ENCODE measurements around the gene PSAT1. TPM values are rescaled to one million over a fixed set of nuclear protein-coding genes. Genes with fewer than 3 reads are reported as not detected.
"Not testable (repeated sequence)": the region's sequence is repeated elsewhere in the genome, so short reads cannot be mapped to it uniquely, and the experiment has no call there.

Gene PSAT1
- total RNA-seq = 10 to 100 TPM in 1 of 2 donors, 1 to 10 TPM in 1; 2.0 to 12.6 TPM
- long read RNA-seq, transcript PSAT1-202 (9 exons, 2,188 nt) = major isoform, 18 of 19 reads
- long read RNA-seq, partial matches to known transcripts = 0 of 19 reads
- long read RNA-seq, other reads (novel, unspliced or antisense) = 1 of 19 reads

- DNase-seq = peak; percentile 78 to 90
- intact Hi-C loops (cut with DNase I, micrococcal nuclease) = no loop called here
- peak; percentile 97 for ATAC-seq
These were observed at the start of gene PSAT1 for GRCh38 chr9:78296893-78297671. TSS of gene PSAT1 (plus strand) at chr9:78297125. CDS start at chr9:78297211, 86 bp downstream.

GRCh38 chr9:78248635-78249034 lies 48.3 kb upstream of the PSAT1 start:
- ATAC-seq (no peak), DNase-seq (no peak)
- intact Hi-C loops (cut with DNase I, micrococcal nuclease) = no loop called here

GRCh38 chr9:78249542-78249941 lies 47.4 kb upstream of the PSAT1 start:
- no peak for ATAC-seq
- no peak for DNase-seq
- intact Hi-C loops (cut with DNase I, micrococcal nuclease) = no loop called here

DNA sequence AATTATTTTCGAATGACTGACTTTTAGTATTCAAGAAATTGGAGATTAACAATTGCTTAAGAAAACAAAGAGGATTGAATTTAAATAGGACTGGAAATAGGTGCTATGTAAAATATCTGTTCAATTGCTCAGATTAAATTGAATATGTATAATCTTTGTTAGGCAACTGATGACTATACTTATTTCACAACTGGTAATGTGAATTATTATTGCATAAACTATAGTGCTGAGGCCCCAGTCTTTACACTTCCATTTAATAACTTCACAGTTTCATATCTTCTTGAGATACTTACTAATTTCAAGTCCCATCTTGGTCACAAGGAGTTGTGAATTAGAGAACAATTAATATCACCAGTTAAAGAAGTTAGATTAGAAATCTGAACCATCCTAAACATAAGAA lies 44.3 kb upstream of the PSAT1 start:
- DNase-seq (no peak), ATAC-seq (no peak)
- intact Hi-C loops (cut with DNase I, micrococcal nuclease) = no loop called here

DNA sequence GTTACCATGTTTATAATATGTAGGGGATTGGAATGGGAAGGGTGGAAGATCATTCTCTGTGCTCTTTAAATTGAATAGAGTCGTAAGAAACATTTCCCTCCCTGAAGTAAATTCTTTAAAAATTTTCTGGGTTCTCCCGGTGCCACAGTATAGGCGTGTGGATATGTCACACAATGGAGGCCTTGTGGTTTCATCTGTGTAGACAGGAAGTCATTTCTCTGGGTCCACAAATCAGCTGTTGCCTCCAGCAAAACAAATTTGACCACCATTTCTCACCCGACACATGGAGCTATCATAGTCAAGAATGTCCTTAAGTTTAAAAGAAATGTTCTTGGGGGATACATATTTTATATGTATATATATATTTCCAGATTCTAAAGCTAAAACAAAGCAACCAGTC lies 43.6 kb upstream of the PSAT1 start:
- no peak for DNase-seq
- ATAC-seq = no peak
- intact Hi-C loops (cut with DNase I, micrococcal nuclease) = no loop called here

GRCh38 chr9:78261403-78262001 lies 35.4 kb upstream of the PSAT1 start:
- intact Hi-C loops (cut with DNase I, micrococcal nuclease) = loop anchor here in 1 of 2 donors (5.0 kb wide), 1 partner anchor 106 kb away; no protein-coding TSS in a partner anchor
- no peak for ATAC-seq
- DNase-seq = no peak

- intact Hi-C loops (cut with DNase I, micrococcal nuclease) = loop anchor here in 1 of 2 donors (5.0 kb wide), 1 partner anchor 105 kb away; no protein-coding TSS in a partner anchor
- ATAC-seq = no peak
- no peak for DNase-seq
These were observed 34.3 kb upstream of the PSAT1 start for GRCh38 chr9:78262655-78263054.

- intact Hi-C loops (cut with DNase I, micrococcal nuclease) = no loop called here
- ATAC-seq = no peak
- no peak for DNase-seq
These were observed 29.0 kb upstream of the PSAT1 start for GRCh38 chr9:78267889-78268288.

DNA sequence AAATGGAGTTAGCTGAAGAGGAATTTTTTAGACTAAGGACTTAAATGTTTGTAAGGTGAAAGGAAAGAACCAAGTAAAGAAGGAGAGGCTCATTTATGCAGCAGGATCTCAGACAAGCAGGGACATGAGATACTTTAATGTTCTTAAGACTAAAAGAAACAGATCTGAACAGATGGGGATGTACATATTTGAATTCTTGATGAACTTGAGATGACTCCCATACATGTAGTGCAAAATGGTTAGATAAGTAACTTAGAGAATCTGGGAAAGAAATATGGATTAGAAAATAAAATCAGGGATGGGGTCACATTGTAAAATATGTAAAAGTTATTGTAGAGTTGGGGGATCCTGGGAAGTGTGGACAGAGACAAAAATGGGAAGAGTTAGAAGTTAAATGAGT lies 27.1 kb upstream of the PSAT1 start:
- ATAC-seq (no peak), DNase-seq (no peak)
- intact Hi-C loops (cut with DNase I, micrococcal nuclease) = no loop called here

- no peak for ATAC-seq
- intact Hi-C loops (cut with DNase I, micrococcal nuclease) = no loop called here
- no peak for DNase-seq
These were observed 24.6 kb upstream of the PSAT1 start for GRCh38 chr9:78272307-78272706.

GRCh38 chr9:78273761-78274160 lies 23.2 kb upstream of the PSAT1 start:
- intact Hi-C loops (cut with DNase I, micrococcal nuclease) = no loop called here
- DNase-seq (no peak), ATAC-seq (no peak)

GRCh38 chr9:78278177-78278777 lies 18.6 kb upstream of the PSAT1 start:
- DNase-seq (no peak), ATAC-seq (no peak)
- intact Hi-C loops (cut with DNase I, micrococcal nuclease) = no loop called here

- ATAC-seq = no peak
- intact Hi-C loops (cut with DNase I, micrococcal nuclease) = no loop called here
- DNase-seq = no peak
These were observed 18.1 kb upstream of the PSAT1 start for GRCh38 chr9:78278801-78279200.

- DNase-seq (peak; percentile 36 to 38), ATAC-seq (no peak)
- intact Hi-C loops (cut with DNase I, micrococcal nuclease) = no loop called here
These were observed 15.8 kb upstream of the PSAT1 start for GRCh38 chr9:78280982-78281668.

- ATAC-seq; DNase-seq; intact Hi-C loops (cut with DNase I, micrococcal nuclease): not testable (repeated sequence)
These were observed 12.7 kb upstream of the PSAT1 start for GRCh38 chr9:78284181-78284580.

DNA sequence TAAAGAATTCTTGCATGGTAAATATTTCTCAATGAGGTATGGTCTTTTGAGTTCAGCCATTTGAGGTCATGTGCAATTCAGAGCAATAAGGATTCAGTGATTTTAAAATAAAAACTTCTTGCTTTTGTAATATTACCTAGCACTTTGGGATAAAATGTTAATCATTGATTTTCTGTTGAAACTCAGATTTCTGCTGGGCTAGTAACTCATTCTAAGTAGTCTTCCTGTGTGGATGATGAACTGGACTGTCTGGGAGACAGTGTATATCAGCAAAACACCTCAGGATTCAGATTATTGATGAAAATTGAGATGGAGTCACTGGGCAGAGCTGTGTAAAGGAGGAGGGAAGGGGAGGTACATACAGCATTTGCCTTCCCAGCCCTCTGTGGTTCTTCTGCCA lies 10.8 kb upstream of the PSAT1 start:
- no peak for ATAC-seq
- intact Hi-C loops (cut with DNase I, micrococcal nuclease) = no loop called here
- DNase-seq = no peak

- intact Hi-C loops (cut with DNase I, micrococcal nuclease) = no loop called here
- ATAC-seq (no peak), DNase-seq (no peak)
These were observed 10.0 kb upstream of the PSAT1 start for GRCh38 chr9:78286946-78287388.

GRCh38 chr9:78288214-78288892 lies 8.6 kb upstream of the PSAT1 start:
- ATAC-seq (no peak), DNase-seq (no peak)
- intact Hi-C loops (cut with DNase I, micrococcal nuclease) = no loop called here

- intact Hi-C loops (cut with DNase I, micrococcal nuclease) = no loop called here
- ATAC-seq (no peak), DNase-seq (no peak)
These were observed 7.5 kb upstream of the PSAT1 start for GRCh38 chr9:78289474-78289873.

Data from left colon (tissue), 2 donors.